Measurements from ENCODE around the gene PROCA1.

GRCh38 chr17:28710861-28711722 lies 596 bp downstream of the PROCA1 start:
- TF ChIP-seq CTCF (IDR thresholded peaks at IDR 0.05; ENCODE audit: low read depth, low read length): no peak
- no peak for TF ChIP-seq EZH2phosphoT487 (IDR thresholded peaks at IDR 0.05; ENCODE audit: low read depth)

Data from OCI-LY3 (cell line).